NCI-H2107 (cell line): ENCODE data around the gene SPTB.

Source experiments
- DNase-seq: peaks from one replicate; lab custom pipeline; 2025; lab: John Stamatoyannopoulos, UW

SPTB gene

GRCh38 chr14:64766430-64767151, 113.1 kb downstream of the SPTB start:
- no peak for DNase-seq

DNA sequence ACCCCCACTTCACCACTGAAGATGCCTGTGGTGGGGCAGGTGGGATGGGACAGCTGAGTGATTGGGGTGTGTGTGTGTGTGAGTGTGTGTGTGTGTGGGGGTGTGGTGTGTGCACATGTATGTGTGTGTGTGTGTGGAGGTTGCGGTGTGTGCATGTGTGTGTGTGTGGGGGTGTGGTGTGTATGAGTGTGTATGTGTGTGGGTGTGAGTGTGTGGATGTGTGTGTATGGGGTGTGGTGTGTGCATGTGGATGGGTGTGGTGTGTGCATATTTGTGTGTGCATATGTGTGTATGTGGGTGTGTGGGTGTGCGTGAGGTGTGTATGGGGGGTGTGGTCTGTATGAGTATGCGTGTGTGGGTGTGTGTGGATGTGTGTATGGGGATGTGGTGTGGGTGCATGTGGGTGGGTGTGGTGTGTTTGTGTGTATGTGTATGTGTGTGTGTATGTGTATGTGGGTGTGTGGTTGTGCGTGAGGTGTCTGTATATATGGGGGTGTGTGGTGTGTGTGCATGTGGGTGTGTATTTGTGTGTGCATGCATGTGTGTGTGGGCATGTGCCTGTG, 113.9 kb downstream of the SPTB start:
- no peak for DNase-seq

- peak; percentile 51 for DNase-seq
Observed at GRCh38 chr14:64764641-64765520, 114.8 kb downstream of the SPTB start.

DNA sequence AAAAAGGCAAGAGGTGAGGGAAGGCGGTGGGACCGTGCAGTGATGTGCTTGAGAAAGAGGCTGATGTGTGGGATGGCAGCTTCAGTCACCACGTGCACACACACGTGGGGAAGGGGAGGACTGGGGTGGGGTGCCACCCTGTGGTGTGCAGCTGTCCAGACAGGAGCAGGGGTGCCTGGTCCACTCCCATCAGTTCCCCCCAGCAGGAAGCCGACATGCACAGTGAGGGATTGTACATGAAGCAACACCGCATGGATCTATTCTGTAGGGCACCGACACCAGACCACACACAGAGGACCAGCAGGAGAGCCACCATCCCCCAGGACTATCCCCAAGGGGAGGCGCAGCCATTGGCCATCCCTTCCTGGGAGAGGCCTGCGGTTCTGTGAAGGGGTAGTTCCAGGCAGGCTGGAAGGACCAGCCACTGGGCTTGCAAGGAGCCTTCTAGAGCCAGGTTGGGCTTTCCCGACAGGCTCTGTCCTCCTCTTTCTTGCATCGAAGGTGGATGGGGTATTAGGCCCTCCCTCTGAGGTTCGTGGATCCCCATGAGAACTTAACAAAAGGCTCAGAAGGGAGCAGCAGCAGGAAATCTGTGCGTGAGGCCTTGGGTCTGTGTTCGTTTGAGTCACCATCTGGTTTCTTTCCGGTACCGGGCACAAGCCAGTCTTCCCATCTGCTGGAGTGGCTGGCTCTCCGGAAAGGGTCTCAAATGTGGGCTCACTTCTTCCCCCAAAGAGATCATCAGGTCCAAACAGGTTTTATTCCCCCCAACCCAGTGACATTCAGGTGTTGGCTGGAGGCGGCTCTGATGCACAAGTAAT, 115.7 kb downstream of the SPTB start:
- DNase-seq = no peak

- no peak for DNase-seq
Observed at GRCh38 chr14:64763085-64763782, 116.5 kb downstream of the SPTB start.

DNA sequence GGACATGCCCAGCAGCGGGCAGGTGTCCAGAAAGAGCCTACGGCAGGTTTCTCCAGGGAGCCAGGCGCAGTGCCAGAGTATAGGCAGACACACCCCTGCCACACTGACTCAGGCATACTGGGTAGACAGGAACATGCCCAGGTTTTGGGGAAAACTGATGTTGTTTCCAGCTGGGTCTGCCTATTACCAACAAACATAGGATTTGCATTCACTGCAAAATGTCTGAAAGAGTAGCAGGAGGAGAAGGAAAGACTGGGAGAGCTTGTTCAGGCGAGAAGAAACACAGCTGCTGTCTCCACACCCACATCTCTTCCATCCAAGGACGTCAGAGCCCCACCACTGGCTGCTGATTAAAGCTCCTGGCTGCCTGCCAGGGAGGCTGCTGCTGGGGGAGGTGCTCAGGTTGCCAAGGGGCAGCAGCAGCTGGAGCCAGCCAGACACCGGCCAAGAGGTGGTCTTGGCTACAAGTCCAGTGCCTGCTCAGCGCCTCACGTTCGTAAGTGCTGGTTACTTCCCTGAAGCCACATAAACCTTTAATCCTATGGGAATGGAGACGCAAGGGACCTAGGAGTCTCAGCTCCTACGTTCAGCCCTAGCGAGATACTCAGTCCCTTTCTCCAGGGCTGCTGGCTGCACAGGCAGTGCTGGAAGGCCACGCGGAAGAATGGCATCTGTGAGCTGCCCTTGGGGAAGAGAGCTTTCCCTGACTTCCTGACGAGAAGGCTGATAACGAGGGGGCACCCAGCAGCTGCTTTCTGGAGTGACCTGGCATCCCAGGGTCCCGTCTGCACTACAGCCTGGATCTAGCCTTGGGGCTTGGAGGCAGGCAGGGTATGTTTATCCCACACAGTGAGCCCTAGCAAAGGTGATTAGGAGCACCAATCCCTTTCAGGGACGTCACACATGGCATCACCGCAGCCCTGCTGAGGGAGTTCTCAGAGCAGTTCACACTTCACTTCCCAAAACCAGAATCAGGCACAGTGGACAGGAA, 117.4 kb downstream of the SPTB start:
- DNase-seq = peak; percentile 46

DNA sequence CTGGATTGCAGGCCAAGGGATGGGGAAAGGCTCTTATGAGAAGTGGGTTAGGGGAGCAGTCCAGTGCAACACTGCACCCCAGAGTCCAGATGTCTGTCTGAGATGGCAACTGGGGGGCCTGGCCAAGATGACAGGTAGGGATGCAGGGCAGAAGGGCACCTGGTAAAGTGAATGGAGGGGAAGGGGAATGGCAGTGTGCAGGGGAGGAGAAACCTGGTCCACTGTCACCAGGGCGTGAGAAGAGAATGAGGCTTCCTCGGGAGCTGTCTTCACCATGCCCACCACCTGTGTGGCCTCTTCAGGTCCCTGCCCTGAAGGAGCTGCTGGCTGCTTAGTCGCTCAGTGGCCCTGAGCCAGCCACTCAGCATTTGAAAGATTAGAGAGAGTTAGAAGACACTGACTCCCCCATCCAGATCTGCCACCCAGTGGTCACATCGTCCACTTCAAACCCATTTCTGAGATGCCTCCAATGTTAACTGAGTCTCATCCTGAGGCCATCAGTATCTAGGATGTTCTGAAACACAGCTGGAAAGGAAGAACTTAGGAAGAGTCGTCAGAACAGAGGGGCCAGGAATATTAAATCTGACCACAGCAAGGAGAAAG, 118.2 kb downstream of the SPTB start:
- no peak for DNase-seq

- no peak for DNase-seq
Observed at GRCh38 chr14:64760916-64761315, 118.8 kb downstream of the SPTB start.

GRCh38 chr14:64760146-64760755, 119.5 kb downstream of the SPTB start:
- DNase-seq = no peak

- DNase-seq = no peak
Observed at GRCh38 chr14:64759555-64759938, 120.2 kb downstream of the SPTB start.

DNA sequence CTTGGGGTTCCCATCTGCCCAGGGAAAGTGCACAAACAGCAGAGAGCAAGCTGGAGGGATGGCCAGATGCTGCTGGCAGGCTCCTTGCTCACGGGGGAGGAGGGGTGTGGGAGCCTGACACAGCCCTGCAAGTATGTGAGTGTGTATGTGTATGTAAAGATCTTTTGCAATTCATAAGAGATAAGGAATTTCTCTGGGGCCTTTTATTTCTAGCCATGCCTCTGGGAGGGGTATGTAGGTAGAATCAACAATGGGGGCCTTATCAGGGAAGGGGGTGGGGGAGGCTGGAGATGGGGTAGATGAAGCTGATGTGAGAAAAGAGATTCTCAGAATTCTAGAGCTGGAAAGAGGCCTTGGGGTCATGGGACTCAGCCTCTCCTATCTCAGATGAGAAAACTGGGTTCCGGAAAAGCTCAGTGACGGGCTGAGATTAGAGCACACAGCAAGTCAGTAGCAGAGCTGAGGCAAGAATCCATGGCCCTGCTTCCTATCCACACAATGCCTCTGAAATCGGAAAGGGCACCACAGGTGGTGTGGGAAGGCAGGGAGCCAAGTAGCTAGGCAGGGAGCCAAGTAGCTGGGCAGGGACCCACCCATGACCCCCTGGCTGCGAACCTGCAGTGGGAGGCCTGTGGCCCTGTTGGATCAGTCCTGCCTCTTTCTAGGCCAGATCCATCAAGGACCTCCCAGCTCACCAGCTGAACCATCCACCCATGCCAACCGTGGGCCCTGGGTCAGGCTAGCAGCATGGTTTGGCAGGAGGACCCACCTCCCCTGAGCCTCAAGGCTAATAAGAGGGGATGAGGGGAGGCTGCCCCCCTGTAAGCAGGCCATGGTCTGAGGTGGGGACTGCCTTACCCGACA, 120.8 kb downstream of the SPTB start:
- no peak for DNase-seq

GRCh38 chr14:64758025-64758521, 121.6 kb downstream of the SPTB start:
- no peak for DNase-seq

- no peak for DNase-seq
Observed at GRCh38 chr14:64757601-64758000, 122.1 kb downstream of the SPTB start.

- no peak for DNase-seq
Observed at GRCh38 chr14:64756712-64757111, 123.0 kb downstream of the SPTB start.

GRCh38 chr14:64755781-64756221, 123.9 kb downstream of the SPTB start:
- DNase-seq = no peak

DNA sequence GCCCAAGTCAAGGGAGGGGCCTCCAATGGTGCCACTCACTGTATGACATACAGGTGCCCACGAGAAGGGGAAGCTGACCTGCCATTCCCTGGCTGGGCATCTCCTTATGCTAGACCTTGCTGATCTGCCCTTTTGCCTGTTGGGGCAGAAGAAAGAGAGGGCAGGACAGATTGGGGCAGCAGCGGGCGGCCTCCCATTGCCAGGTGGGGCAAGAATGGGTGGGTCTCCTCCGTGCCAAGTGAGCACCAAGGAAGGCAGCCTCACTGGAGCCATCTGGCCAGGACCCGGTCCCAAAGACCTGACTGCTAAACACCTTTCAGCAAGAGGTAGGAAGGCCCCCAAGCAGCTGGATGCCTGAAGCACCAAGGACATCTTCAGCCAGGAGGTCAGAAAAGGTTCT, 125.0 kb downstream of the SPTB start:
- DNase-seq = no peak

DNA sequence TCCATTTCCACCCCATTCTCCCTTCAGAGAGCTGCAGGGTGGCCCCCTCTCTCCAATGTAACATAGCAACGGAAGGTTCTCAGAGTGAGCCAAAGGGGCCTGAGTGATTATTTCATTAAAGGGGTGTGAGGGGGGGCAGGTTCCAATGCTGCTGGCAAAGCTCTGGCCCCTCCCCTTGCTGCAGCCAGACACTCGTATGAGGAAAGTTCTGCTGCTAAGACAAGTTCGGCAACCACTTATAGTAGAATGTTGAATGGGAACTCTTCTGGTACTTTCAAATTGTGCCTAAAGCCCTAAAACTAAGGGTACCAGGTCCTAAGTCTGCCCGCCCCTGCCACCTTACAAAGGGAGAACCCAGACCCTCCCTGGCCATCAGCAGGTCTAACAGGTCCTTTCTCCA, 125.7 kb downstream of the SPTB start:
- DNase-seq = no peak

GRCh38 chr14:64753374-64753773, 126.3 kb downstream of the SPTB start:
- DNase-seq = no peak
